ENCODE measurements around the gene CD320.

The CD320 gene

DNA sequence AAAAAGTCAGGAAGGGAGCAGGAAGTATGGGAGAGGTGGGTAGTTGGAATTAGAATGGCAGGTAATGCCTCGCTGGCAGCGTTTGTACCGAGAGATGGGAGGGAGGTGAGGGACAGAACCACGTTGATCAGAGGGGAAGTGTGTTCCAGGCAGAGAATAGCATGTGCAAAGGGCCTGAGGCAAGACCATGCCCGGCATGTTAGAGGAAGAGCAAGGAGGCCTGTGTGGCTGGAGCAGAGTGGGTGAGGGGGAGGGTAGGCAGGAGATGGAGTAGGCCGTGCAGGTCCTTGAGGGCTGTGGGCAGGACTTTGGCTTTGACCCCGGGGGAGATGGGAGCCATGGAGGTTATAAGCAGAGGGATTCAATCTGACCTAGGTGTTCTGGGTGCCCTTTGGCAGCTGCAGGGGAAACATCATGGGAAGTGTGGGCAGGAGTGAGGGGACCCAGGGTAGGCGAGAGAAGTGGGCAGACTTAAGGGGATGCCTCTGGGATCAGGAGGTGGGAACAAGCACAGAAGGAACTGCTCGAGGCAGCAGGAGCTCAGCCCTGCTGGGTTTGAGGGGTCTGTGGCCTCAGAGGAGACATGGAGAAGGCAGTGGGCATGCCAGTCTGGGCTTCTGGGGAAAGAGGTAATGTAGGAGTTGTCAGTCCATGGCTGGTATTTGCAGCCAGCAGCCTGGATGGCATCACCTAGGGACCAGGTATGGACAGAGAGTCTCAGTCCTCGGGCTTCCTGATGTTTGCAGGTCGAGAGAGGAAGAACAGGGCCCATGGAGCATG is 48.8 kb downstream of the CD320 start:
- TF ChIP-seq TCF12 (IDR thresholded peaks at IDR 0.05; ENCODE audit: low read depth) (no peak), NFIC (IDR thresholded peaks at IDR 0.05) (no peak), CREB1 (IDR thresholded peaks at IDR 0.05; ENCODE audit: low read depth) (no peak), ZBTB7A (IDR thresholded peaks at IDR 0.05; ENCODE audit: low read depth) (no peak), REST (IDR thresholded peaks at IDR 0.05; ENCODE audit: low read depth) (no peak), FOXM1 (IDR thresholded peaks at IDR 0.05; ENCODE audit: borderline replicate concordance, low read depth) (no peak), EGR1 (IDR thresholded peaks at IDR 0.05) (no peak), YY1 (IDR thresholded peaks at IDR 0.05; ENCODE audit: low read depth) (no peak), RAD21 (IDR thresholded peaks at IDR 0.05; ENCODE audit: low read depth) (no peak)
- TF ChIP-seq, protein P1, sequence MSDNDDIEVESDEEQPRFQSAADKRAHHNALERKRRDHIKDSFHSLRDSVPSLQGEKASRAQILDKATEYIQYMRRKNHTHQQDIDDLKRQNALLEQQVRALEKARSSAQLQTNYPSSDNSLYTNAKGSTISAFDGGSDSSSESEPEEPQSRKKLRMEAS (IDR thresholded peaks at IDR 0.05), result no peak
- TF ChIP-seq, protein P2, sequence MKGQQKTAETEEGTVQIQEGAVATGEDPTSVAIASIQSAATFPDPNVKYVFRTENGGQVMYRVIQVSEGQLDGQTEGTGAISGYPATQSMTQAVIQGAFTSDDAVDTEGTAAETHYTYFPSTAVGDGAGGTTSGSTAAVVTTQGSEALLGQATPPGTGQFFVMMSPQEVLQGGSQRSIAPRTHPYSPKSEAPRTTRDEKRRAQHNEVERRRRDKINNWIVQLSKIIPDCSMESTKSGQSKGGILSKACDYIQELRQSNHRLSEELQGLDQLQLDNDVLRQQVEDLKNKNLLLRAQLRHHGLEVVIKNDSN (IDR thresholded peaks at IDR 0.05), result no peak

- TF ChIP-seq, protein P2 (IDR thresholded peaks at IDR 0.05), result no peak
- TF ChIP-seq ZBTB7A (IDR thresholded peaks at IDR 0.05; ENCODE audit: low read depth) (no peak), YY1 (IDR thresholded peaks at IDR 0.05; ENCODE audit: low read depth) (no peak), TAF1 (IDR thresholded peaks at IDR 0.05; ENCODE audit: low read depth) (no peak), FOXM1 (IDR thresholded peaks at IDR 0.05; ENCODE audit: borderline replicate concordance, low read depth) (no peak), EP300 (IDR thresholded peaks at IDR 0.05; ENCODE audit: borderline replicate concordance) (no peak), CEBPB (IDR thresholded peaks at IDR 0.05) (no peak), TCF12 (IDR thresholded peaks at IDR 0.05; ENCODE audit: low read depth) (no peak), TEAD4 (IDR thresholded peaks at IDR 0.05) (no peak), EGR1 (IDR thresholded peaks at IDR 0.05) (no peak), CREB1 (IDR thresholded peaks at IDR 0.05; ENCODE audit: low read depth) (no peak), RAD21 (IDR thresholded peaks at IDR 0.05; ENCODE audit: low read depth) (no peak), REST (IDR thresholded peaks at IDR 0.05; ENCODE audit: low read depth) (no peak), NFIC (IDR thresholded peaks at IDR 0.05) (no peak)
- TF ChIP-seq, protein P1 (IDR thresholded peaks at IDR 0.05), result no peak
Observed at GRCh38 chr19:8257052-8257443, 51.1 kb downstream of the CD320 start.

DNA sequence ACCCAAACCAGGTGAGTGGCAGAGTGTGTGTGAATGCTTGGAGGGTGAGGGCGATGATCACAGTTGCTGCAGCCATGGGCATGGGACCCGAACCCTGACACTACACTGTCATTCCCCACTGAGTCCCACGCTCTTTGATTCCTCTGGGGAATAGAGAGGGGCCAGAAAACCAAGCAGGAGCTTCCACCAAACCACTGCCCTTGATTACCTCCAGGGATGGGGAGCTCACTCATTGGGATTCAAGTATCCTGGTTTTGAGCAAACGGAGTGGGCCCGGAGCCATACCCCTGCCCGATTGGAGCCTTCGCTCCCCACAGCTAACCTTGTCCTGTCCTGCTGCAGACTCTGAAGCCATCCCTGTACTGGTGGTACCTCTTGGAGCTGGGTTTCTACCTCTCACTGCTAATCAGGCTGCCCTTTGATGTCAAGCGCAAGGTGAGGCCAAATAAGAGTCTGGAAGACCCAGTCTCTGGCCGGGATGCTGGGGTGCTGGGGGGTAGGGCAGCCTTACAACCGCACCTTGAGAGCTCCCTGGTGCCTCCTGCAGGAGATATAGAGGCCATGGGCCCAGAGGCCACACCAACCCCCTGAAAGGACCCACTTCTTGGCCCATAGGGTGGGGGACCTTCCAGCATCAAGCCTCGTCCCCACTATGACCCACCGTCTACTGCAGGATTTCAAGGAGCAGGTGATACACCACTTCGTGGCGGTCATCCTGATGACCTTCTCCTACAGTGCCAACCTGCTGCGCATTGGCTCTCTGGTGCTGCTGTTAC is 51.7 kb downstream of the CD320 start:
- no peak for TF ChIP-seq ZBTB7A (IDR thresholded peaks at IDR 0.05; ENCODE audit: low read depth)
- no peak for TF ChIP-seq FOXM1 (IDR thresholded peaks at IDR 0.05; ENCODE audit: borderline replicate concordance, low read depth)
- no peak for TF ChIP-seq NFIC (IDR thresholded peaks at IDR 0.05)
- no peak for TF ChIP-seq CEBPB (IDR thresholded peaks at IDR 0.05)

DNA sequence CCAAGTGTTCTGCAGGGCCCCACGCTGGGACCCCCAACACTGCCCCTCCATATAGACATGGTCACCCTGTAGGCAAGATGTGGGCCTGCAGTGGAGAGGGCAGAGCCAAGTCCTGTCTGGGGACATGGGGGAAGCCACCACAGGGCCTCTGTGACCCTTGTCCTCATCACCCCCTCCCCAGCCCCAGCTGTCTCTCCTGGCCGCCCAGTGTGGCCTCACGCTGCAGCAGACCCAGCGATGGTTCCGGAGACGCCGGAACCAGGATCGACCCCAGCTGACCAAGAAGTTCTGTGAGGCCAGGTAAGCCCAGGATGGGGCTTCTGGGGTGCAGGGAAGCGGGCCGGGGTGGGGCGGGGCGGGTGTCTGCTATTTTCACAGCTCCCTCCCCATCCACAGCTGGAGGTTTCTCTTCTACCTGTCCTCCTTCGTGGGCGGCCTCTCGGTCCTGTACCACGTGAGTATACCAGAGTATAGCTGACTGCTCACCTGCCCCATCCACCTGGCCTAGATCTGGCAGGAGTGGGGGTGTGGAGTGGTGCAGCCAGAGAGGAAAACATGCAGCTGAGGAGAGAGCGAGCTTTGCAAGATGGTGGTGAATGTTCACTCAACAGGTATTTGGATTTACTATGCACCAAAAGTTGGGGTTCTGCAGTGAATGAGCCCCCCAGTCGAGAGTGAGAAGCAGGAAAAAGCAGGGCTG is 52.6 kb downstream of the CD320 start:
- no peak for TF ChIP-seq TEAD4 (IDR thresholded peaks at IDR 0.05)
- TF ChIP-seq FOXM1 (IDR thresholded peaks at IDR 0.05; ENCODE audit: borderline replicate concordance, low read depth), result no peak
- no peak for TF ChIP-seq EP300 (IDR thresholded peaks at IDR 0.05; ENCODE audit: borderline replicate concordance)
- TF ChIP-seq CREB1 (IDR thresholded peaks at IDR 0.05; ENCODE audit: low read depth), result no peak
- no peak for TF ChIP-seq NFIC (IDR thresholded peaks at IDR 0.05)
- no peak for TF ChIP-seq RAD21 (IDR thresholded peaks at IDR 0.05; ENCODE audit: low read depth)

DNA sequence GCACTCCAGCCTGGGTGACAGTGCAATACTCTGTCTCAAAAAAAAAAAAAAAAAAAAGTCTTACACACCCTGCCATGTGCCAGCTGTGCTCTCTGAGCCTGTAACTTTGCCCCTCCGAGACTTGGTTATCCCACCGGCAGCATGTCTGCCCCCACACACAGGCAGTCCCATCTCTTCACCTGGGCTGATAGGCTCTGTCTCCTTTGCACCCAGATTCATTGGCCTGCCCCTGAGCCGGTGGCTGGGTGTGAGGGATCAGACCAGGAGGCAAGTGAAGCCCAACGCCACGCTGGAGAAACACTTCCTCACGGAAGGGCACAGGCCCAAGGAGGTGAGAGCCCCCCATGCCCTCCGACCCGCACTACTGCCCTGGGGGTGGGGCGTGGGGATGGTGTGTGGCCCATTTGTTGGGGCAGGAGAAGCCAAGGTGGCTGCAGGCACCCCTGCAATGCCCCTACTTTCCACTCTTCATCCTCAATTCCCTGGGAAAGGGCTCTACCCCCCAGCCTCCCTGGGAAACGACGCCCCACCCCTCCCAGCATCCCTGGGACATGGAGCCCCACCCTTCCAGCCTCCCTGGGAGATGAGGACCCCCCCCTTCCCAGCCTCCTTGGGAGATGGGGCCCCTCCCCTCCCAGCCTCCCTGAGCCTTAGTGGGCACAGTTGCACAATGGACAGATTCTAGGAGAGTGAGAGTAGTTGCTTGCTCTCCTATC is 53.7 kb downstream of the CD320 start:
- TF ChIP-seq TEAD4 (IDR thresholded peaks at IDR 0.05), result no peak
- TF ChIP-seq CEBPB (IDR thresholded peaks at IDR 0.05), result no peak
- TF ChIP-seq CREB1 (IDR thresholded peaks at IDR 0.05; ENCODE audit: low read depth), result no peak
- TF ChIP-seq EGR1 (IDR thresholded peaks at IDR 0.05), result no peak
